Smooth muscle cell (in vitro differentiated cells): ENCODE measurements around the gene HMG20A. TPM values are rescaled to one million over a fixed set of nuclear protein-coding genes. Genes with fewer than 3 reads are reported as not detected.

Experiments used
- DNase-seq: peaks from one replicate; lab custom pipeline; 2025; ENCODE audit not compliant: unreplicated experiment; lab: John Stamatoyannopoulos, UW
- H2AFZ ChIP-seq: fragments of 200-600 bp; sonication (generic); 2 replicates; pipeline ENCODE4 v1.6.0; 2016; ENCODE audit warnings: antibody characterized with exemption, low read depth, mild to moderate bottlenecking
- H3F3A ChIP-seq: fragments of 200-600 bp; sonication (generic); 2 replicates; pipeline ENCODE4 v1.6.0; 2017; ENCODE audit warnings: antibody characterized with exemption, low read depth
- H3K27ac ChIP-seq: fragments of 200-600 bp; sonication (generic); 2 replicates; pipeline ENCODE4 v1.5.1; 2016; ENCODE audit warnings: low read depth, mild to moderate bottlenecking
- H3K27me3 ChIP-seq: fragments of 200-600 bp; sonication (generic); 2 replicates; pipeline ENCODE4 v1.6.1; 2016; ENCODE audit warnings: low read depth, mild to moderate bottlenecking
- H3K36me3 ChIP-seq: fragments of 200-600 bp; sonication (generic); 2 replicates; pipeline ENCODE4 v1.5.1; 2016; ENCODE audit warnings: low read depth
- H3K4me1 ChIP-seq: fragments of 200-600 bp; sonication (generic); 2 replicates; pipeline ENCODE4 v1.5.1; 2016; ENCODE audit warnings: low read depth
- H3K4me2 ChIP-seq: fragments of 200-600 bp; sonication (generic); 2 replicates; pipeline ENCODE4 v1.6.0; 2016; ENCODE audit warnings: mild to moderate bottlenecking
- H3K4me3 ChIP-seq: fragments of 200-600 bp; sonication (generic); 2 replicates; pipeline ENCODE4 v1.5.1; 2016; ENCODE audit warnings: mild to moderate bottlenecking
- H3K79me2 ChIP-seq: fragments of 200-600 bp; sonication (generic); 2 replicates; pipeline ENCODE4 v1.6.0; 2016; ENCODE audit warnings: low read depth, mild to moderate bottlenecking
- H3K9ac ChIP-seq: fragments of 200-600 bp; sonication (generic); 2 replicates; pipeline ENCODE4 v1.6.0; 2016; ENCODE audit warnings: low read depth
- H3K9me3 ChIP-seq: fragments of 200-600 bp; sonication (generic); replicated peaks from 2 replicates; pipeline ENCODE4 v1.5.1; 2016; ENCODE audit warnings: low read depth
- H4K20me1 ChIP-seq: fragments of 200-600 bp; sonication (generic); 2 replicates; pipeline ENCODE4 v1.6.0; 2016; ENCODE audit warnings: low read depth
- CTCF ChIP-seq: fragments of 200-600 bp; sonication (generic); IDR thresholded peaks from 2 replicates; pipeline ENCODE4 v1.5.1; 2017; ENCODE audit warnings: borderline replicate concordance, mild to moderate bottlenecking, antibody characterized with exemption; ENCODE audit not compliant: insufficient read depth, poor library complexity, severe bottlenecking
- WGBS: methylation state at CpG from one replicate; pipeline ENCODE4 v1.1.7; 2016; ENCODE audit warnings: low lambda C conversion rate; 5-methylcytosine and 5-hydroxymethylcytosine counted together
- polyA plus RNA-seq: library from polyadenylated mRNA; unstranded; fragments of >200 nt; fragmentation: Nextera tagmentation; extraction: Ambion mirVana; gene quantifications from 2 replicates; pipeline ENCODE4 v1.2.1, GENCODE V29; 2016
- total RNA-seq: library from RNA; depleted of rRNA; stranded (reverse); fragments of >200 nt; gene quantifications from 2 replicates; pipeline ENCODE4 v1.2.3, GENCODE V29; 2014

Gene HMG20A
- total and polyA plus RNA-seq, 2 experiments from 2014 or later, result 20.5 to 40.3 TPM

GRCh38 chr15:77461486-77461885 is 40.8 kb downstream of the HMG20A start:
- H3K27me3 ChIP-seq, result no peaks in the 10 kb centered on the region
- no peaks in the 10 kb centered on the region for H3F3A ChIP-seq
- peaks cover 13% of the 10 kb centered on the region for H4K20me1 ChIP-seq
- no peak overlapping the region for H2AFZ ChIP-seq
- H3K9me3 ChIP-seq, result no peaks in the 10 kb centered on the region
- H3K27ac ChIP-seq, result no peak overlapping the region
- peaks cover 7% of the 10 kb centered on the region for H3K4me1 ChIP-seq
- peaks cover 3% of the 10 kb centered on the region for H3K79me2 ChIP-seq
- H3K9ac ChIP-seq, result no peak overlapping the region
- TF ChIP-seq CTCF, result no peak
- H3K4me3 ChIP-seq, result no peak overlapping the region
- H3K4me2 ChIP-seq, result no peak overlapping the region
- H3K36me3 ChIP-seq, result no peaks in the 10 kb centered on the region
- no peak for DNase-seq

GRCh38 chr15:77464129-77464865 is 43.6 kb downstream of the HMG20A start:
- TF ChIP-seq CTCF, result no peak
- Histone ChIP-seq H3K9me3 (no peaks in the 10 kb centered on the region), H3K4me1 (no peaks in the 10 kb centered on the region), H3K79me2 (peaks cover under 1% of the 10 kb centered on the region), H3K27me3 (no peaks in the 10 kb centered on the region), H4K20me1 (no peaks in the 10 kb centered on the region), H3K4me3 (no peak overlapping the region), H3K9ac (no peak overlapping the region), H3F3A (no peaks in the 10 kb centered on the region), H2AFZ (no peak overlapping the region), H3K36me3 (peaks cover 12% of the 10 kb centered on the region), H3K27ac (no peak overlapping the region), H3K4me2 (no peak overlapping the region)
- no peak for DNase-seq
- 94% methylated on average over 3 of the region's 3 CpGs for WGBS

GRCh38 chr15:77466521-77466920 is 45.8 kb downstream of the HMG20A start:
- H3K36me3 ChIP-seq, result peaks cover 15% of the 10 kb centered on the region
- DNase-seq, result no peak
- H3K9me3 ChIP-seq, result no peaks in the 10 kb centered on the region
- no peak overlapping the region for H3K4me2 ChIP-seq
- WGBS, result 100% methylated on average over 1 of the region's 1 CpG
- H2AFZ ChIP-seq, result no peak overlapping the region
- no peak for TF ChIP-seq CTCF
- H3K27ac ChIP-seq, result no peak overlapping the region
- no peaks in the 10 kb centered on the region for H3F3A ChIP-seq
- no peaks in the 10 kb centered on the region for H3K4me1 ChIP-seq
- no peak overlapping the region for H3K4me3 ChIP-seq
- H4K20me1 ChIP-seq, result no peaks in the 10 kb centered on the region
- H3K79me2 ChIP-seq, result no peaks in the 10 kb centered on the region
- no peaks in the 10 kb centered on the region for H3K27me3 ChIP-seq
- H3K9ac ChIP-seq, result no peak overlapping the region

- no peak overlapping the region for H3K27ac ChIP-seq
- H3K36me3 ChIP-seq, result peaks cover 15% of the 10 kb centered on the region
- no peak for DNase-seq
- no peak overlapping the region for H3K9ac ChIP-seq
- WGBS, result 95% methylated on average over 3 of the region's 3 CpGs
- H3K27me3 ChIP-seq, result no peaks in the 10 kb centered on the region
- no peaks in the 10 kb centered on the region for H4K20me1 ChIP-seq
- H3K4me1 ChIP-seq, result no peaks in the 10 kb centered on the region
- H3K79me2 ChIP-seq, result no peaks in the 10 kb centered on the region
- no peak for TF ChIP-seq CTCF
- no peaks in the 10 kb centered on the region for H3F3A ChIP-seq
- no peaks in the 10 kb centered on the region for H3K9me3 ChIP-seq
- no peak overlapping the region for H2AFZ ChIP-seq
- H3K4me2 ChIP-seq, result no peak overlapping the region
- no peak overlapping the region for H3K4me3 ChIP-seq
These were observed 48.2 kb downstream of the HMG20A start for GRCh38 chr15:77468896-77469295.
